ENCODE data around the gene KLHL24. TPM values are rescaled to one million over a fixed set of nuclear protein-coding genes. Genes with fewer than 3 reads are reported as not detected.

Gene KLHL24, protein sequence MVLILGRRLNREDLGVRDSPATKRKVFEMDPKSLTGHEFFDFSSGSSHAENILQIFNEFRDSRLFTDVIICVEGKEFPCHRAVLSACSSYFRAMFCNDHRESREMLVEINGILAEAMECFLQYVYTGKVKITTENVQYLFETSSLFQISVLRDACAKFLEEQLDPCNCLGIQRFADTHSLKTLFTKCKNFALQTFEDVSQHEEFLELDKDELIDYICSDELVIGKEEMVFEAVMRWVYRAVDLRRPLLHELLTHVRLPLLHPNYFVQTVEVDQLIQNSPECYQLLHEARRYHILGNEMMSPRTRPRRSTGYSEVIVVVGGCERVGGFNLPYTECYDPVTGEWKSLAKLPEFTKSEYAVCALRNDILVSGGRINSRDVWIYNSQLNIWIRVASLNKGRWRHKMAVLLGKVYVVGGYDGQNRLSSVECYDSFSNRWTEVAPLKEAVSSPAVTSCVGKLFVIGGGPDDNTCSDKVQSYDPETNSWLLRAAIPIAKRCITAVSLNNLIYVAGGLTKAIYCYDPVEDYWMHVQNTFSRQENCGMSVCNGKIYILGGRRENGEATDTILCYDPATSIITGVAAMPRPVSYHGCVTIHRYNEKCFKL
- total RNA-seq, result 19.5 and 27.2 TPM in 2 replicates

DNA sequence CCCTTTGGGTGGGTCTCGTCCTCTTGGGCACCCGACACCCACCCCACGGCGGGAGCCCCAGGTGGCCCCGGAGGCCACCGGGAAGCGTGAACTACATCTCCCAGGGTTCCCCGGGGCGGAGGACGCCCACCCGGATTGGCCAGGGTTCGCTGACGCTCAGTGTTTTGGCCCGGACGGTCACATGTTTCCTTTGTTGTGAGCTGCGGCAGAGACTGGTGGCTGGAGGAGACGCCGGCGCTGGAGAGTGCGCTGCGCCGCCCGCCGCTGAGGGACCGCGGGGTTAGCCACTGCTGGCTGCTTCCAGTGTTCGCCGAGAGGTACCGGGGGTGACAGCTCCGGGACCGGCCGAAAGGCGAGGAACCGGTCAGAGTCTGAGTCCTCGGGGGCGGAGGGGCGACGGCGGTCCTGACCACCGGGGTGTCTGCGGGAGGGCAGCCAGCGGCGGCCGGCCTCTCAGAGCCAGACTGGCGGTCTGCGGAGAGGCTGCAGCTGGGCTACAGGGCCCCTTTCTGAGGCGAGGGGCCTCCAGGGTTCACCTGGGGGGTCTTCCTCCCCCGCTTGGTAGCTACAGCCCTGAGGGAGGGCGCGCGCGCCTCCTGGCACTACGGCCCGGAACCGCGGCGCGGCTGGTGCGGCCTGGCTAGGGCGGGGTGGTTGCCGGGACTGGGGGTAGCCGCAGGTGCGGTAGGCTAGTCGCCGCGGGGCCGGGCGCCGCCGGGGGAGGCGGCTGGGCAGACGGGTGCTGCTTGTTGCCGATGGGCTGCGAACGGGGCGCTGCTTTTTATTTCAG lies at the start of gene KLHL24:
KLHL24 (plus strand) TSS at position 193 of the 790 bp plus-strand sequence. CDS start 14,734 bp downstream, outside the sequence.

GRCh38 chr3:183697610-183698317 lies 62.3 kb downstream of the KLHL24 start, which contains the start of gene YEATS2:
YEATS2 (plus strand) TSS chr3:183697797; CDS start chr3:183715163, 17,366 bp downstream.

Other genes with a start within 250 kb of the KLHL24 start
- 0.73 and 1.6 TPM in 2 replicates for gene MCF2L2, start 207.0 kb upstream of the KLHL24 start, total RNA-seq
- gene KLHL6, start 79.9 kb upstream of the KLHL24 start, total RNA-seq, result not detected in 2 replicates
- gene YEATS2, start 62.2 kb downstream of the KLHL24 start, total RNA-seq, result 30.9 and 42.6 TPM in 2 replicates
- gene MAP6D1, start 190.0 kb downstream of the KLHL24 start, total RNA-seq, result 0.73 and 3.9 TPM in 2 replicates
- 23.1 and 32.0 TPM in 2 replicates for gene PARL, start 249.3 kb downstream of the KLHL24 start, total RNA-seq

Measured in subcutaneous preadipocyte (primary cell).